Measurements from ENCODE around the gene CXCL14. TPM values are rescaled to one million over a fixed set of nuclear protein-coding genes. Genes with fewer than 3 reads are reported as not detected.

CXCL14 gene
- total RNA-seq, 1 experiment from 2014 or later: not detected

- in situ Hi-C loops (cut with HindIII; ENCODE audit: low pct_unique_long_range_greater_than_20kb, low sequenced_read_pairs) (no loop called here), intact Hi-C loops (cut with micrococcal nuclease; ENCODE audit: unreplicated experiment) (no loop called here)
- TF ChIP-seq CTCF (IDR thresholded peaks at IDR 0.05) (no peak), TCF7L2 (IDR thresholded peaks at IDR 0.05; ENCODE audit: low read depth, low read length) (no peak), REST (IDR thresholded peaks at IDR 0.05; ENCODE audit: insufficient read depth in 1 of 2, low read depth in 2 of 2, low read length in 1 of 2) (no peak), SIN3A (IDR thresholded peaks at IDR 0.05; ENCODE audit: borderline replicate concordance, insufficient read depth, low read depth, low read length) (no peak), POLR2AphosphoS5 (IDR thresholded peaks at IDR 0.05; ENCODE audit: low read depth, low read length) (no peak)
- POLR2A ChIA-PET: no interaction called here
- Histone ChIP-seq H3K9me3 (ENCODE audit: control insufficient read depth, insufficient read depth, low read depth, low read length) (no peaks in the 10 kb centered on the region), H3K27ac (ENCODE audit: low read length) (no peak overlapping the region), H3K4me1 (ENCODE audit: control insufficient read depth, insufficient read depth, low read length) (no peaks in the 10 kb centered on the region), H3K27me3 (ENCODE audit: control insufficient read depth, insufficient read depth, low read length) (peaks cover 8% of the 10 kb centered on the region), H3K4me3 (ENCODE audit: low read depth in 2 of 2, low read length in 2 of 2) (no peak overlapping the region), H3K36me3 (ENCODE audit: control insufficient read depth, insufficient read depth, low read length) (no peaks in the 10 kb centered on the region)
- DNase-seq (ENCODE audit: low read depth, low spot score) (no peak), ATAC-seq (no peak)
- CTCF ChIA-PET: no interaction called here
- no TSS peak for BruUV-seq (replicated peaks)
Measured at GRCh38 chr5:135521964-135522363, 56.8 kb downstream of the CXCL14 start.

Other genes starting within 250 kb of the CXCL14 start
- gene MACROH2A1, start 179.8 kb downstream of the CXCL14 start, total RNA-seq (2021; ENCODE audit: unreplicated experiment): 162 TPM
- not detected for gene DCANP1, start 131.6 kb downstream of the CXCL14 start, total RNA-seq (2021; ENCODE audit: unreplicated experiment)
- not detected for gene TIFAB, start 126.6 kb downstream of the CXCL14 start, total RNA-seq (2021; ENCODE audit: unreplicated experiment)
- not detected for gene NEUROG1, start 43.0 kb downstream of the CXCL14 start, total RNA-seq (2021; ENCODE audit: unreplicated experiment)

All from Panc1 (cell line).